ENCODE results near the gene GPR171.

DNA sequence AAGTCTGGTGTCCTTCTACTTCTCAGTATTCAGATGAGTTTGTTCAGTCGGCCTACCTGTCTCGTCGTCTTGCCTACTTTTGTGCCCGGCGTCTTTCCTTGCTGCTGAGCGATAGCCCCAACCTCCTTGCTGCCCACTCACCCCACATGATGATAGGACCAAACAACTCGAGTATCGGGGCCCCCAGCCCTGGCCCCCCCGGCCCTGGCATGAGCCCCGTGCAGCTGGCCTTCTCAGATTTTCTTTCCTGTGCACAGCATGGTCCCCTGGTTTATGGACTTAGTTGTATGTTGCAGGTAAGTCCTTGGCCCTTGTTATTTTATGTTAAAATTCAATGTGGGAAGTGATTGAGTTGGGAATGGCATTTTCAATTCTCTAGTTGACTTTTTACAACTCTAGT lies 43.2 kb downstream of the GPR171 start:
- TF ChIP-seq, protein P1, sequence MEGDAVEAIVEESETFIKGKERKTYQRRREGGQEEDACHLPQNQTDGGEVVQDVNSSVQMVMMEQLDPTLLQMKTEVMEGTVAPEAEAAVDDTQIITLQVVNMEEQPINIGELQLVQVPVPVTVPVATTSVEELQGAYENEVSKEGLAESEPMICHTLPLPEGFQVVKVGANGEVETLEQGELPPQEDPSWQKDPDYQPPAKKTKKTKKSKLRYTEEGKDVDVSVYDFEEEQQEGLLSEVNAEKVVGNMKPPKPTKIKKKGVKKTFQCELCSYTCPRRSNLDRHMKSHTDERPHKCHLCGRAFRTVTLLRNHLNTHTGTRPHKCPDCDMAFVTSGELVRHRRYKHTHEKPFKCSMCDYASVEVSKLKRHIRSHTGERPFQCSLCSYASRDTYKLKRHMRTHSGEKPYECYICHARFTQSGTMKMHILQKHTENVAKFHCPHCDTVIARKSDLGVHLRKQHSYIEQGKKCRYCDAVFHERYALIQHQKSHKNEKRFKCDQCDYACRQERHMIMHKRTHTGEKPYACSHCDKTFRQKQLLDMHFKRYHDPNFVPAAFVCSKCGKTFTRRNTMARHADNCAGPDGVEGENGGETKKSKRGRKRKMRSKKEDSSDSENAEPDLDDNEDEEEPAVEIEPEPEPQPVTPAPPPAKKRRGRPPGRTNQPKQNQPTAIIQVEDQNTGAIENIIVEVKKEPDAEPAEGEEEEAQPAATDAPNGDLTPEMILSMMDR (conservative IDR thresholded peaks at IDR 0.05; ENCODE audit: low read depth, low read length), result no peak
- no peak for TF ChIP-seq EZH2 (IDR thresholded peaks at IDR 0.05; ENCODE audit: borderline replicate concordance, low read depth, low read length, poor library complexity, severe bottlenecking)

Data from A673 (cell line).